HT-29 (cell line): Measurements from ENCODE around the gene TK2. TPM values are rescaled to one million over a fixed set of nuclear protein-coding genes. Genes with fewer than 3 reads are reported as not detected.
"Not testable (repeated sequence)": the region's sequence is repeated elsewhere in the genome, so short reads cannot be mapped to it uniquely, and the experiment has no call there.

Experiments
- DNase-seq: peaks from one replicate; pipeline ENCODE4 v3.0.0-alpha.2; 2015; ENCODE audit warnings: low spot score
- total RNA-seq: library from RNA; depleted of rRNA; stranded (reverse); fragments of >200 nt; shearing (Covaris generic); gene quantifications from 2 replicates; pipeline ENCODE4 v1.2.3, GENCODE V29; 2014

The TK2 gene
- total RNA-seq, 1 experiment from 2014 or later: 7.7 TPM

DNA sequence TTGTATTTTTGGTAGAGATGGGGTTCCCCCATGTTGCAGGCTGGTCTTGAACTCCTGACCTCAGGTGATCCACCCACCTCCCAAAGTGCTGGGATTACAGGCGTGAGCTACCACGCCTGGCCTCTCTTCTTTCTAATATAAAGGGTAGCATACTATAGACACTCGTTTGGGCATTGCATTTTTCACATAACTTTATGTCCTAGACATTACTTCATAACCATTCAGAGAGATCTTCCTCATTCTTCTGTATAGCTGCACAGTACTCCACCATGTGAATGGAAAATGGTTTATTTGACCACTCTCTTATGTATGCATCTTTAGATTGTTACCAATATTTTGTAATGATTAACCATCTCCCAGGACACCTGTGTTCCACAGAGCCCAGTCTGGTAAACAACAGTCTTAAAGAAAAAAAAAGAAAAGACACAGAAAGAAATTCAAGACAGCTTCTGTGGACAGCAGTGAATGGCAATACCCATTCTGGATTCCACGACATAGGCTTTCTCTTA, 42.1 kb downstream of the TK2 start:
- no peak for DNase-seq

- no peak for DNase-seq
These were observed 46.3 kb downstream of the TK2 start for GRCh38 chr16:66503612-66504011.

DNA sequence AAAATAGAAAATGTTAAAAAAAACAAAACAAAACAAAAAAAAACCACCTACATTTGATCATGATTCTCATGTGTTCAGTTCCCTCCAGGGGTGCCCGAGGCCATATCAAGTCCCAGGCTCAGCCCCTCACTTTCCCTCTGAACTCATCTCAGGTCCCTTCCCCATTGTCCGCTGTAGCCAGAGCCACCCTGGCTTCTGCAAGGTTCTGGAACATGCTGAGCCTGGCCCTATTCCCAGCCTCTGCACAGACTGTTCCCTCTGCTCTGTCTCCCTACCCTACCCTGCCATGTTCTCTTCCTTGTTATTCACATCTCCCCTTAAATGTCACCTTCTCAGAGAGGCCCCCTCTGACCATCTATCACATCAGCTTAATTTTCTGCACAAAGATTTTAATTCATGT, 46.9 kb downstream of the TK2 start:
- no peak for DNase-seq

DNA sequence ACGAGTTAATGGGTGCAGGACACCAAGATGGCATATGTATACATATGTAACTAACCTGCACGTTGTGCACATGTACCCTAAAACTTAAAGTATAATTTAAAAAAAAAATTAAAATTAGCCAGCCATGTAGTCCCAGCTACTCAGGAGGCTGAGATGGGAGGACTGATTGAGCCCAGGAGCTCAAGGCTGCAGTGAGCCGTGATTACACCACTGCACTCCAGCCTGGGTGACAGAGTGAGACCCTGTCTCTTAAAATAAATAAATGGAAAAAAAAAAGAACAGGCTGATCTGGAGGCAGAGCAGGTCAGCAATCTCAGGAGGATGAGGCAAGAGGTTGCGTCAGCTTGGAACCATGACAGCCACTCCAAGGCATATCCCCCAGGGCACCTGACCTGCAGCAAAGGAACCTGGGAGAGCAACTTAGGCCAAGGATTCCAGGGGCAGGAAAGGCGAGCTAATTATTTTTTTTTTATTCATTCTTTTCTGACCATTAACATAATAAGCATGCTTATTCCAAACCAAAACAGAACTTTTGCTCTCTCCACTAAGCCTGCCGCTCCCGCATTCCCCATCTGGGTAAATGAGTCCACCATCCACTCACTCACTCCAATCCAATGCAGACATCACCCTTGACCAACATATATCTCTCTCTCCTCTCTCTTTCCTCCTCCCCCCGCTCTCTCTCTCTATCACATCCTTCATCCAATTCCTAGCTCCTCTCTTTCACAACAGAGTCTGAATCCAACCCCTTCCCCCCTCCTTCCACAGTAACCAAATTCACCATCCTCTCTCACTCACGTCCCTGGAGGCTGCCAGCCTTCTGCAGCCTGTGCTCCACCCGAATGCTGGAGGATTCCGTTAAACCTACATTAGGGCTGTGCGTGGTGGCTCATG, 47.7 kb downstream of the TK2 start:
- no peak for DNase-seq

- not testable (repeated sequence) for DNase-seq
These were observed 48.4 kb downstream of the TK2 start for GRCh38 chr16:66501563-66501962.

DNA sequence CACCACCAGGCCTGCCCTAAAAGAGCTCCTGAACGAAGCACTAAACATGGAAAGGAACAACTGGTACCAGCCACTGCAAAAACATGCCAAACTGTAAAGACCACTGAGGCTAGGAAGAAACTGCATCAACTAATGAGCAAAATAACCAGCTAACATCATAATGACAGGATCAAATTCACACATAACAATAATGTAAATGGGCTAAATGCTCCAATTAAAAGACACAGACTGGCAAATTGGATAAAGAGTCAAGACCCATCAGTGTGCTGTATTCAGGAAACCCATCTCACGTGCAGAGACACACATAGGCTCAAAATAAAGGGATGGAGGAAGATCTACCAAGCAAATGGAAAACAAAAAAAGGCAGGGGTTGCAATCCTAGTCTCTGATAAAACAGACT, 52.0 kb downstream of the TK2 start:
- DNase-seq: not testable (repeated sequence)

GRCh38 chr16:66496226-66496625, 53.7 kb downstream of the TK2 start:
- not testable (repeated sequence) for DNase-seq

DNA sequence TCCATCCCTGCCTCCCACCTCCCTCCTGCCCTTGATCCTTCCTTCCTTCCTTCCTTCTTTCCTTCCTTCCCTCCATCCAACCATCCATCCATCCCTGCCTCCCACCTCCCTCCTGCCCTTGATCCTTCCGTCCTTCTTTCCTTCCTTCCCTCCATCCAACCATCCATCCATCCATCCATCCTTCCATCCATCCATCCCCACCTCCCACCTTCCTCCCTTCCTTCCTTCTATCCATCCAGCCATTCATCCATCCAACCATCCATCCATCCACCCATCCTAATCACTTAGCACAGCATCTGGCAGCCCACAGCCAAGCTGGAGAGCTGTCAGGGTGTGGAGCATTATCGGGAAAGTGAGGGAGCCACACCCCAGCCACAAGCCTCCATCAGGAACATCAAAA, 54.5 kb downstream of the TK2 start:
- no peak for DNase-seq

DNA sequence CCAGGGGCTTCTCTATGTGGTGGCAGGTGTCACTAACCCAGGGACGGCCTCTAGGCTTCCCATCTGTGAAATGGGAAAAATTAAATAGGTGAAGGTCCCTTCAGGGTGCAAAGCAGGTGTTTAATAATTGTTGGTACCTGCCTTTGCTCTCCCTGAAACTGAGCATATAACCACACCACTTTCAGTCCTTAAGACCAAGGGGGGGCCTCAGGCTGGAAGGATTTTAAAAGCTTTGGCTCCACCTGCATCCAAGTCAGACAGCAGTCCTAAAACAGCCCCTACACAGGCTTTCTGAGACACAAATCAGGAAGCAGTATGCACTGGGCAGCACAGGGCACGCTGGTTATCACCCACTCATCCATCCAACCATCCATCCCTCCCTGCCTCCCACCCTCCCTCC, 55.0 kb downstream of the TK2 start:
- no peak for DNase-seq

- no peak for DNase-seq
These were observed 56.2 kb downstream of the TK2 start for GRCh38 chr16:66493490-66494401.

GRCh38 chr16:66491716-66492064, 58.2 kb downstream of the TK2 start:
- no peak for DNase-seq

DNA sequence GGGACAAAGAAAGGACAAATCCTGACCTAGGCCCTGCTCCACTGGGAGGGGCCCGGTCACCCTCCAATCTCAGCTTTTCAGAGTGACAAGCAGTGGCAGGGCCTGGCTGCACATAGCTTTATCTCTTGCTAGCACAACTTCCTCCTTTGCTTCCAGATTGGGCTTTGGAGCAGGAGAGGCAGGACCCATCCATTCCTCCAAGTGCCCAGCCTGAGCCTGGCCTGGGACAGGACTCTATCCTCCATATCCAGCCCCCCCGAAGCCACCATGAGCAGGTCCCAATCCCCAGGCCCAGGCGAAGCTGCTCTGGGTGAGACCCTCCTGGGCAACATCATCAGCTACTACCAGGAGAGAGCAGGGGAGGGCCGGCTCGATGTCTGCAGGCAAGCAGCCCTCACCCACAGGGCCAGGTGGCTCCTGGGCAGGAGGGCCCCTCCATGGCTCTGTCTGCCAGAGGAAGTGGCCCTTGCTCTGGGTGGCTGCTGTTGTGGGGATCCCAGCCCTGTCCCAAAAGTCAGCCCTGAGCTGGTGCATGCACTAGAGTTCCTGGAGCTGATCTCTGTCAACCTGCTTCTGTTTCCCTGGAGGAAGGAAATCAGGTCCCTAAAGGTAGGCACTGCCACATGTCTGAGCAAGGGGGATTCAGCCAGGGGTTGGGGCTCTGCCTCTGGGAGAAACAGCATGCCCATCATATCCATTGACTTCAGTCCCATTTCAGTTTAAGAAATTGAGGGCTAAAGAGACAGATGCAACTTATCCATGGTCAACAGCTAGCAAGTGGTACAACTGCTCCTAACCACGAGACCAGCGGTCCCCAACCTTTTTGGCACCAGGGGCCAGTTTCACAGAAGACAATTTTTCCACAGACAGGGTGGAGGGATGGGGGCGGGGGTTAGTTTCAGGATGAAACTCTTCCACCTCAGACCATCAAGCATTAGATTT, 58.9 kb downstream of the TK2 start:
- DNase-seq: no peak

DNA sequence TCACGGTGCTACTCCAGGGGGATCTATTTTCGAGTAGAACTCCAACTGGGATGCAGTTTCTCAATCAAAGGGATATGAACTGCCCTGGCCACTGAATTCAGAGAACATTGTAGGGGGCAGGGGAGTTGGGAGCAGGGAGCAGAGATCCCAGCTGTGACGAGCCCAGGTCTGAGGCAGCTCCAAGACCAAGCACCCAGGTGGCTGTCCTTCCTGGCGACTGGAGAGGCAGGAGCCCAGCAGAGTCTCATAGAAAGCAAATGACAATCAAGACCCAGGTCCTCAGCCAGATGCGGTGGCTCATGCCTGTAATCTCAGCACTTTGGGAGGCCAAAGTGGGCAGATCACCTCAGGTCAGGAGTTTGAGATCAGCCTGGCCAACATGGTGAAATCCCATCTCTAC, 60.1 kb downstream of the TK2 start:
- no peak for DNase-seq

DNA sequence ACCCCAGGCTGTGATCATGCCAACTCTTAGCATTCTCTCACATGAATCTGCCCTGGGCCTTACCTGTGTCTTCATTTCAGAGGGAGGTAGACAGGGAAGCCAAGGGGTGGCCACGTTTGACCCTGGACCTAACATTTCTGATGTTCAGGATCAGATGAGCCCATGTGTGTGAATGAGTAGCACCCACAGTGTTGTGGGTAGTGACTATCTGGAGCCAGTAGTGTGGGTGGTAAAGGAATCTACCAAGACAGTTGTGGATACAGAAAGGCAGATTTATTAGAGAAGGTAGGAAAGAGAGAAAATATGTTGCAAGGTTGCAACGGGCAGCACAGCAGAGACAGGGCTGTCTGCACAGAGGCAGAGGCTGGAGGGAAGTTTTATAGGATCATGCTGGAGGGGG, 60.5 kb downstream of the TK2 start:
- DNase-seq: no peak

- DNase-seq: no peak
These were observed 61.4 kb downstream of the TK2 start for GRCh38 chr16:66488505-66488904.

DNA sequence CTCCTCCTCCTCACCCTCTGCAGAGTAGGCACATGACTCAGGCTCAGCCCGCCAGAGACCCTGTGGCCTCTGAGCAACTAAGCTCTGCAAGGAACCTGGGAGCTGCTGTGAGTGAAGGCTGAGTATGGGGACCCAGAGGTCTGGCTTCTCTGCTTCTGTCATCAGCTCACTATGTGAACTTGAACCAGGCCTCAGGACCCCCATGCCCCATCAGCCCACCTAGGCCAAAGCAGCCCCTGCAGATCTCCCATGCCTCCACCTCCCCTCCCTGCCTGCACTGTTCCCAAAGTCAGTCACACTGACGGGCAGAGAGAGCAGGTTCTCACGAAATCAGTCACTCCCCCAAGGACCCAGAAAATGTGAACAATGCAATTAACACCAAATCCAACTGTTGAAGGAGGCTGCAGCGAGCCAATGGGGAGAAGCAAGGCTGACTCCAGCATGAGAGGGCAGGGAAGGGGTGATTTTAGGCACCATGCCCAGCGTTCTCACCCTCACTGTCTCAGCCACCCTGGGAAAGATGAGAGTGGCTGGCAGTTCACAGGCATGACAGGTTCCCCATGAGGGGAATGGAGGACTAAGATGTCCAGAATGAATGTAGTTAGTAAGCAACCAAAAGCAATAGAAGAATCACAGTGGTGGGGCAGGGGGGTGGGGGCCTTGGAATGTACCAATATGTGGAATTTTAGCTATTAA, 62.2 kb downstream of the TK2 start:
- DNase-seq: no peak

DNA sequence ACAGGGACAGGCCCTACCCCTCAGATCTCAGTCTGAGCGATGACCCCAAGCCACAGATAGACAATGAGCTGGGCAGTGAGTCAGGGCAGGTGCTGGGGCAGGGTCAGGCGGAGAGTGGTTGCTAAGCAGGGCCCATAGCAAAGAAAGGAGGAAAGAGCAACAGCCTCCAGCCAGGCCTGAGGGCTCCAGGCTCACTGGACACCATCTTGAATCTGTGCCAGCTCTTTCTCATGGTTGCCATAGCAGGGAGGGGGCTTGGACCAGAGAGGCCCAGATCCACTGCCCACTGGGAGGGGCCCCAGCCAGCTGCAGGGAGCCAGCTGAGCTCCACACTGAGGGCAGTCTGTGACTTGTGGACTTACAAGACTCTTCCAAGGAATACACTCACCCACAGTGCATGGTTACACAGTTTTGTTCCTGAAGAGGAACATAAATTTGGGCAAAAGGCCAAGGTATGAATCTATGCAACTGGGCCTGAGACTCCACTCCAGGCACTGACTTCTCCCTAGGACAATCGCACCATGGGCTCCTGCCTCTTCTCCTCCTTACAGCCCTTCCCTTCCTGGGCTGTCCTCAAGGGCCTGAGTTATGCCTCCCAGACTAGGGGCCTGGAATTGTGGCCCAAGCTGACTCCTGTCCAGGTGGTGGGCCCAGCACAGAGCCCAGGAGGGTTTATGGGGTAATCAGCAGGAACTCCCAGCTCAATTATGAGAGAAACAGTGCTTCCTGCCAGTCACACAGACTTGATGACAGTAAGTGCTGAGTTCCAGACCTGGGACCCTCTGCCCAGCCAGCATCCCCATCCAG, 62.9 kb downstream of the TK2 start:
- DNase-seq: no peak

DNA sequence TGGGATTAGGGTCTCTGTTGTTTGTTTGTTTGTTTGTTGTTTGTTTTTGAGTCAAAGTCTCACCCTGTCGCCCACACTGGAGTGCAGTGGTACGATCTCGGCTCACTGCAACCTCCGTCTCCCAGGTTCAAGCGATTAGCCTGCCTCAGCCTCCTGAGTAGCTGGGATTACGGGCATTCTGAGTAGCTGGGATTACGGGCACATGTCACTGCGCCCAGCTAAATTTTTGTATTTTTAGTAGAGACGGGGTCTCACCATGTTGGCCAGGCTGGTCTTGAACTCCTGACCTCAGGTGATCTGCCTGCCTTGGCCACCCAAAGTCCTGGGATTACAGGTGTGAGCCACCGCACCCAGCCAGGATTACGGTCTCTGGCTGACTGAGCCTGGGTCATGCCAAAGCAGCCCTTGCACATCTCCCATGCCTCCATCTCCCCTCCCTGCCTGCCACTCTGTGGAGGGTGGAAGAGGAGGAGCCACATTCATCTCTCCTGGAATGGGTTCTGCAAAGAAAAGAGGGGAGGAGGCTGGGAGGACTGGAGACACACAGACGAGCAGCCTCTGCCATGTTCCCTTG, 63.6 kb downstream of the TK2 start:
- DNase-seq: no peak

GRCh38 chr16:66485376-66485775, 64.5 kb downstream of the TK2 start:
- no peak for DNase-seq
